ENCODE results near the gene LAMC3. TPM values are rescaled to one million over a fixed set of nuclear protein-coding genes. Genes with fewer than 3 reads are reported as not detected.

Gene LAMC3
- total RNA-seq, 1 donor from 2014 or later, result not detected

- intact Hi-C loops (cut with micrococcal nuclease), result no loop called here
- H3K27me3 Mint-ChIP-seq (ENCODE audit: low read depth), result peaks cover 2% of the 10 kb centered on the region
- H3K27ac Mint-ChIP-seq, result no peak overlapping the region
- no peak overlapping the region for H3K4me3 Mint-ChIP-seq (ENCODE audit: low read depth)
- no peaks in the 10 kb centered on the region for H3K4me1 Mint-ChIP-seq (ENCODE audit: low read depth)
- H3K36me3 Mint-ChIP-seq (ENCODE audit: low read depth), result no peaks in the 10 kb centered on the region
- DNase-seq (ENCODE audit: low spot score), result no peak
- no peaks in the 10 kb centered on the region for H3K9me3 Mint-ChIP-seq
These were observed 34.7 kb downstream of the LAMC3 start for GRCh38 chr9:131043646-131044045.

- intact Hi-C loops (cut with micrococcal nuclease), result loop anchor here (2.0 kb wide), 1 partner anchor 179 kb away; no protein-coding TSS in a partner anchor
- DNase-seq (ENCODE audit: low spot score), result no peak
- no peaks in the 10 kb centered on the region for H3K4me1 Mint-ChIP-seq (ENCODE audit: low read depth)
- no peak overlapping the region for H3K4me3 Mint-ChIP-seq (ENCODE audit: low read depth)
- H3K36me3 Mint-ChIP-seq (ENCODE audit: low read depth), result no peaks in the 10 kb centered on the region
- no peak overlapping the region for H3K27ac Mint-ChIP-seq
- H3K9me3 Mint-ChIP-seq, result no peaks in the 10 kb centered on the region
- H3K27me3 Mint-ChIP-seq (ENCODE audit: low read depth), result peaks cover 2% of the 10 kb centered on the region
These were observed 36.5 kb downstream of the LAMC3 start for GRCh38 chr9:131045300-131046092.

- H3K27ac Mint-ChIP-seq, result no peak overlapping the region
These were observed 37.1 kb downstream of the LAMC3 start for GRCh38 chr9:131046093-131046380.

GRCh38 chr9:131046581-131047202, 37.7 kb downstream of the LAMC3 start:
- H3K9me3 Mint-ChIP-seq, result no peaks in the 10 kb centered on the region
- H3K4me1 Mint-ChIP-seq (ENCODE audit: low read depth), result no peaks in the 10 kb centered on the region
- peaks cover 2% of the 10 kb centered on the region for H3K27me3 Mint-ChIP-seq (ENCODE audit: low read depth)
- H3K4me3 Mint-ChIP-seq (ENCODE audit: low read depth), result no peak overlapping the region
- DNase-seq (ENCODE audit: low spot score), result peak; percentile 60
- intact Hi-C loops (cut with micrococcal nuclease), result loop anchor here (2.0 kb wide), 1 partner anchor 180 kb away; no protein-coding TSS in a partner anchor
- no peak overlapping the region for H3K27ac Mint-ChIP-seq
- H3K36me3 Mint-ChIP-seq (ENCODE audit: low read depth), result no peaks in the 10 kb centered on the region

More at GRCh38 chr9:131046093-131046380, 37.1 kb downstream of the LAMC3 start:
- Mint-ChIP-seq H3K27me3 (ENCODE audit: low read depth) (peaks cover 2% of the 10 kb centered on the region), H3K36me3 (ENCODE audit: low read depth) (no peaks in the 10 kb centered on the region), H3K9me3 (no peaks in the 10 kb centered on the region), H3K4me3 (ENCODE audit: low read depth) (no peak overlapping the region), H3K4me1 (ENCODE audit: low read depth) (no peaks in the 10 kb centered on the region)
- intact Hi-C loops (cut with micrococcal nuclease), result loop anchor here (2.0 kb wide), 1 partner anchor 179 kb away; no protein-coding TSS in a partner anchor
- no peak for DNase-seq (ENCODE audit: low spot score)

- Mint-ChIP-seq H3K36me3 (ENCODE audit: low read depth) (no peaks in the 10 kb centered on the region), H3K4me1 (ENCODE audit: low read depth) (no peaks in the 10 kb centered on the region), H3K27ac (no peak overlapping the region), H3K4me3 (ENCODE audit: low read depth) (no peak overlapping the region), H3K27me3 (ENCODE audit: low read depth) (peaks cover 2% of the 10 kb centered on the region), H3K9me3 (no peaks in the 10 kb centered on the region)
- no peak for DNase-seq (ENCODE audit: low spot score)
- intact Hi-C loops (cut with micrococcal nuclease), result no loop called here
These were observed 39.4 kb downstream of the LAMC3 start for GRCh38 chr9:131048332-131048731.

GRCh38 chr9:131048820-131049219, 39.8 kb downstream of the LAMC3 start:
- intact Hi-C loops (cut with micrococcal nuclease), result no loop called here
- Mint-ChIP-seq H3K27ac (no peak overlapping the region), H3K4me3 (ENCODE audit: low read depth) (no peak overlapping the region), H3K4me1 (ENCODE audit: low read depth) (no peaks in the 10 kb centered on the region), H3K9me3 (no peaks in the 10 kb centered on the region), H3K27me3 (ENCODE audit: low read depth) (peaks cover 2% of the 10 kb centered on the region), H3K36me3 (ENCODE audit: low read depth) (no peaks in the 10 kb centered on the region)
- DNase-seq (ENCODE audit: low spot score), result no peak

GRCh38 chr9:131049829-131050715, 41.1 kb downstream of the LAMC3 start:
- no peak for DNase-seq (ENCODE audit: low spot score)
- Mint-ChIP-seq H3K4me3 (ENCODE audit: low read depth) (no peak overlapping the region), H3K27ac (no peak overlapping the region), H3K4me1 (ENCODE audit: low read depth) (no peaks in the 10 kb centered on the region), H3K36me3 (ENCODE audit: low read depth) (no peaks in the 10 kb centered on the region), H3K9me3 (no peaks in the 10 kb centered on the region), H3K27me3 (ENCODE audit: low read depth) (peaks cover 2% of the 10 kb centered on the region)
- intact Hi-C loops (cut with micrococcal nuclease), result no loop called here

- intact Hi-C loops (cut with micrococcal nuclease), result no loop called here
These were observed 41.9 kb downstream of the LAMC3 start for GRCh38 chr9:131050831-131051230.

GRCh38 chr9:131051592-131052517, 42.9 kb downstream of the LAMC3 start:
- Mint-ChIP-seq H3K36me3 (ENCODE audit: low read depth) (no peaks in the 10 kb centered on the region), H3K4me1 (ENCODE audit: low read depth) (no peaks in the 10 kb centered on the region), H3K9me3 (no peaks in the 10 kb centered on the region), H3K4me3 (ENCODE audit: low read depth) (no peak overlapping the region), H3K27ac (no peak overlapping the region), H3K27me3 (ENCODE audit: low read depth) (peaks cover 2% of the 10 kb centered on the region)
- DNase-seq (ENCODE audit: low spot score), result no peak
- intact Hi-C loops (cut with micrococcal nuclease), result no loop called here

More at GRCh38 chr9:131050831-131051230, 41.9 kb downstream of the LAMC3 start:
- H3K4me1 Mint-ChIP-seq (ENCODE audit: low read depth), result no peaks in the 10 kb centered on the region
- no peak for DNase-seq (ENCODE audit: low spot score)
- peaks cover 2% of the 10 kb centered on the region for H3K27me3 Mint-ChIP-seq (ENCODE audit: low read depth)
- no peaks in the 10 kb centered on the region for H3K9me3 Mint-ChIP-seq
- H3K36me3 Mint-ChIP-seq (ENCODE audit: low read depth), result no peaks in the 10 kb centered on the region
- H3K27ac Mint-ChIP-seq, result no peak overlapping the region
- no peak overlapping the region for H3K4me3 Mint-ChIP-seq (ENCODE audit: low read depth)

- no peak overlapping the region for H3K27ac Mint-ChIP-seq
- H3K4me3 Mint-ChIP-seq (ENCODE audit: low read depth), result no peak overlapping the region
- intact Hi-C loops (cut with micrococcal nuclease), result no loop called here
These were observed 44.9 kb downstream of the LAMC3 start for GRCh38 chr9:131053896-131054295.

GRCh38 chr9:131056781-131057506, 48.0 kb downstream of the LAMC3 start:
- Mint-ChIP-seq H3K4me3 (ENCODE audit: low read depth) (no peak overlapping the region), H3K27ac (no peak overlapping the region), H3K4me1 (ENCODE audit: low read depth) (no peaks in the 10 kb centered on the region), H3K9me3 (no peaks in the 10 kb centered on the region), H3K36me3 (ENCODE audit: low read depth) (no peaks in the 10 kb centered on the region), H3K27me3 (ENCODE audit: low read depth) (no peaks in the 10 kb centered on the region)
- no peak for DNase-seq (ENCODE audit: low spot score)
- intact Hi-C loops (cut with micrococcal nuclease), result loop anchor here (1.0 kb wide), 1 partner anchor 279 kb away; no protein-coding TSS in a partner anchor

More at GRCh38 chr9:131053896-131054295, 44.9 kb downstream of the LAMC3 start:
- no peaks in the 10 kb centered on the region for H3K27me3 Mint-ChIP-seq (ENCODE audit: low read depth)
- no peaks in the 10 kb centered on the region for H3K4me1 Mint-ChIP-seq (ENCODE audit: low read depth)
- no peak for DNase-seq (ENCODE audit: low spot score)
- no peaks in the 10 kb centered on the region for H3K9me3 Mint-ChIP-seq
- no peaks in the 10 kb centered on the region for H3K36me3 Mint-ChIP-seq (ENCODE audit: low read depth)

Data from activated T-helper 2 cell treated with anti-CD3 and anti-CD28 coated beads, Interferon-gamma antibody, Interleukin-2, Interleukin-4, amounts not matched to agents 10 μg/mL and 5 μg/mL and 100 μg/mL, durations not matched to agents 14 hours and 24 hours and 36 hours (primary cell).